ENCODE data around the gene ALB. TPM values are rescaled to one million over a fixed set of nuclear protein-coding genes. Genes with fewer than 3 reads are reported as not detected.

The ALB gene
- total RNA-seq, 4 donors from 2014 or later = 0.62 TPM; not detected in 3

DNA sequence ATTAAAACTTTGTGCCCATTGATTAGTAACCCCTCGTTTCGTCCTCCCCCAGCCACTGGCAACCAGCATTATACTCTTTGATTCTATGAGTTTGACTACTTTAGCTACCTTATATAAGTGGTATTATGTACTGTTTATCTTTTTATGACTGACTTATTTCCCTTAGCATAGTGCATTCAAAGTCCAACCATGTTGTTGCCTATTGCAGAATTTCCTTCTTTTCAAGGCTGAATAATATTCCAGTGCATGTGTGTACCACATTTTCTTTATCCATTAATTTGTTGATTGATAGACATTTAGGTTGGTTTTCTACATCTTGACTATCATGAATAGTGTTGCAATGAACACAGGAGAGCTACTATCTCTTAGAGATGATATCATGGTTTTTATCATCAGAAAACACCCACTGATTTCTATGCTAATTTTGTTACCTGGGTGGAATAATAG lies 3.2 kb downstream of the ALB start:
- Histone ChIP-seq H3K4me1 (no peaks in the 10 kb centered on the region), H3K27me3 (no peaks in the 10 kb centered on the region), H3K9me3 (no peaks in the 10 kb centered on the region), H3K4me3 (no peak overlapping the region), H3K36me3 (no peaks in the 10 kb centered on the region), H3K27ac (no peak overlapping the region)
- DNase-seq = no peak
- TF ChIP-seq POLR2A (IDR thresholded peaks at IDR 0.05) = no peak
- TF ChIP-seq, protein P1, sequence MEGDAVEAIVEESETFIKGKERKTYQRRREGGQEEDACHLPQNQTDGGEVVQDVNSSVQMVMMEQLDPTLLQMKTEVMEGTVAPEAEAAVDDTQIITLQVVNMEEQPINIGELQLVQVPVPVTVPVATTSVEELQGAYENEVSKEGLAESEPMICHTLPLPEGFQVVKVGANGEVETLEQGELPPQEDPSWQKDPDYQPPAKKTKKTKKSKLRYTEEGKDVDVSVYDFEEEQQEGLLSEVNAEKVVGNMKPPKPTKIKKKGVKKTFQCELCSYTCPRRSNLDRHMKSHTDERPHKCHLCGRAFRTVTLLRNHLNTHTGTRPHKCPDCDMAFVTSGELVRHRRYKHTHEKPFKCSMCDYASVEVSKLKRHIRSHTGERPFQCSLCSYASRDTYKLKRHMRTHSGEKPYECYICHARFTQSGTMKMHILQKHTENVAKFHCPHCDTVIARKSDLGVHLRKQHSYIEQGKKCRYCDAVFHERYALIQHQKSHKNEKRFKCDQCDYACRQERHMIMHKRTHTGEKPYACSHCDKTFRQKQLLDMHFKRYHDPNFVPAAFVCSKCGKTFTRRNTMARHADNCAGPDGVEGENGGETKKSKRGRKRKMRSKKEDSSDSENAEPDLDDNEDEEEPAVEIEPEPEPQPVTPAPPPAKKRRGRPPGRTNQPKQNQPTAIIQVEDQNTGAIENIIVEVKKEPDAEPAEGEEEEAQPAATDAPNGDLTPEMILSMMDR (IDR thresholded peaks at IDR 0.05) = no peak
- 78 to 81% methylated on average over 2 of the region's 2 CpGs for WGBS, 2 donors
- intact Hi-C loops (cut with DNase I) = no loop called here

DNA sequence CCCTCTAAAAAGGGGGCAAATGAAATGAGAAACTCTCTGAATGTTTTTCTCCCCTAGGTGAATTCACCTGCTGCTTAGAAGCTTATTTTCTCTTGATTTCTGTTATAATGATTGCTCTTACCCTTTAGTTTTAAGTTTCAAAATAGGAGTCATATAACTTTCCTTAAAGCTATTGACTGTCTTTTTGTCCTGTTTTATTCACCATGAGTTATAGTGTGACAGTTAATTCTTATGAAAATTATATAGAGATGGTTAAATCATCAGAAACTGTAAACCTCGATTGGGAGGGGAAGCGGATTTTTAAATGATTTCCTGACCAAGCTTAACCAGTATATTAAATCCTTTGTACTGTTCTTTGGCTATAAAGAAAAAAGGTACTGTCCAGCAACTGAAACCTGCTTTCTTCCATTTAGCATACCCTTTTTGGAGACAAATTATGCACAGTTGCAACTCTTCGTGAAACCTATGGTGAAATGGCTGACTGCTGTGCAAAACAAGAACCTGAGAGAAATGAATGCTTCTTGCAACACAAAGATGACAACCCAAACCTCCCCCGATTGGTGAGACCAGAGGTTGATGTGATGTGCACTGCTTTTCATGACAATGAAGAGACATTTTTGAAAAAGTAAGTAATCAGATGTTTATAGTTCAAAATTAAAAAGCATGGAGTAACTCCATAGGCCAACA lies 4.2 kb downstream of the ALB start:
- DNase-seq = no peak
- Histone ChIP-seq H3K27me3 (no peaks in the 10 kb centered on the region), H3K36me3 (no peaks in the 10 kb centered on the region), H3K4me3 (no peak overlapping the region), H3K9me3 (no peaks in the 10 kb centered on the region), H3K27ac (no peak overlapping the region), H3K4me1 (no peaks in the 10 kb centered on the region)
- intact Hi-C loops (cut with DNase I) = no loop called here
- TF ChIP-seq, protein P1 (IDR thresholded peaks at IDR 0.05) = no peak
- TF ChIP-seq POLR2A (IDR thresholded peaks at IDR 0.05) = no peak
- 71 to 75% methylated on average over 4 of the region's 4 CpGs for WGBS, 2 donors

- H3K4me3 ChIP-seq = no peak overlapping the region
- intact Hi-C loops (cut with DNase I) = no loop called here
- DNase-seq = no peak
- no peaks in the 10 kb centered on the region for H3K9me3 ChIP-seq
- no peak for TF ChIP-seq POLR2A (IDR thresholded peaks at IDR 0.05)
- TF ChIP-seq, protein P1 (IDR thresholded peaks at IDR 0.05) = no peak
- no peak overlapping the region for H3K27ac ChIP-seq
- 65 to 79% methylated on average over 6 of the region's 6 CpGs for WGBS, 2 donors
- H3K27me3 ChIP-seq = no peaks in the 10 kb centered on the region
- no peaks in the 10 kb centered on the region for H3K4me1 ChIP-seq
- no peaks in the 10 kb centered on the region for H3K36me3 ChIP-seq
Observed at GRCh38 chr4:73409012-73409862, 5.2 kb downstream of the ALB start.

- H3K4me3 ChIP-seq = no peak overlapping the region
- H3K27me3 ChIP-seq = no peaks in the 10 kb centered on the region
- H3K4me1 ChIP-seq = no peaks in the 10 kb centered on the region
- 83 to 84% methylated on average over 8 of the region's 8 CpGs for WGBS, 2 donors
- no peaks in the 10 kb centered on the region for H3K36me3 ChIP-seq
- DNase-seq = no peak
- TF ChIP-seq POLR2A (IDR thresholded peaks at IDR 0.05) = no peak
- TF ChIP-seq, protein P1 (IDR thresholded peaks at IDR 0.05) = no peak
- intact Hi-C loops (cut with DNase I) = no loop called here
- H3K27ac ChIP-seq = no peak overlapping the region
- no peaks in the 10 kb centered on the region for H3K9me3 ChIP-seq
Observed at GRCh38 chr4:73409978-73410548, 6.0 kb downstream of the ALB start.

All from esophagus squamous epithelium (tissue), 5 donors.